H1 (cell line): ENCODE results near the gene TOMM40. TPM values are rescaled to one million over a fixed set of nuclear protein-coding genes. Genes with fewer than 3 reads are reported as not detected.

Experiments used
- CHD2 ChIP-seq: IDR thresholded peaks from 2 replicates; pipeline ENCODE4 v1.6.1; 2012; ENCODE audit warnings: low read length, improper control_type of control experiment
- CTBP2 ChIP-seq: IDR thresholded peaks from 2 replicates; pipeline ENCODE4 v1.7.0; 2011; ENCODE audit warnings: borderline replicate concordance, mild to moderate bottlenecking, moderate library complexity, mixed read lengths, low read length; ENCODE audit not compliant: insufficient read depth, insufficient read length
- HDAC6 ChIP-seq: IDR thresholded peaks from one replicate; pipeline ENCODE4 v1.7.1; 2012; ENCODE audit warnings: low read depth, mild to moderate bottlenecking, inconsistent platforms, low read length, moderate library complexity
- POLR2AphosphoS5 ChIP-seq: IDR thresholded peaks from 2 replicates; pipeline ENCODE4 v1.6.1; 2011; ENCODE audit warnings: low read depth, low read length
- RBBP5 ChIP-seq: IDR thresholded peaks from 2 replicates; pipeline ENCODE4 v1.7.1; 2012; ENCODE audit warnings: low read depth, mild to moderate bottlenecking, inconsistent platforms, low read length, moderate library complexity, borderline replicate concordance
- polyA plus RNA-seq, 7 experiments: library from polyadenylated mRNA; depleted of rRNA in 3 of 7; stranded (reverse) in 5 of 7; unstranded in 2 of 7; fragments of >200 nt in 5 of 7; fragments of 200-250 nt in 2 of 7; gene quantifications; 1 replicate in 5 of 7; 2 replicates in 1 of 7; 4 replicates in 1 of 7; pipeline versions ENCODE4 v1.2.1 to v1.2.3, GENCODE V29; 2011 to 2013; ENCODE audit warnings: missing spikeins in 2 of 7, mixed read lengths in 2 of 7
- total RNA-seq: library from RNA; stranded (reverse); fragmentation: NEBNext Ultra II Directional; extraction: Animal tissue kit (Norgen Biotek cat#: 25700); gene quantifications from 2 replicates; pipeline ENCODE4 v1.2.1, GENCODE V29; 2021

Gene TOMM40
- total and polyA plus RNA-seq, 2 of the 8 experiments (the other 6 are each of a cell fraction or from before 2014, with no cell fraction given), result 154 to 179 TPM

DNA sequence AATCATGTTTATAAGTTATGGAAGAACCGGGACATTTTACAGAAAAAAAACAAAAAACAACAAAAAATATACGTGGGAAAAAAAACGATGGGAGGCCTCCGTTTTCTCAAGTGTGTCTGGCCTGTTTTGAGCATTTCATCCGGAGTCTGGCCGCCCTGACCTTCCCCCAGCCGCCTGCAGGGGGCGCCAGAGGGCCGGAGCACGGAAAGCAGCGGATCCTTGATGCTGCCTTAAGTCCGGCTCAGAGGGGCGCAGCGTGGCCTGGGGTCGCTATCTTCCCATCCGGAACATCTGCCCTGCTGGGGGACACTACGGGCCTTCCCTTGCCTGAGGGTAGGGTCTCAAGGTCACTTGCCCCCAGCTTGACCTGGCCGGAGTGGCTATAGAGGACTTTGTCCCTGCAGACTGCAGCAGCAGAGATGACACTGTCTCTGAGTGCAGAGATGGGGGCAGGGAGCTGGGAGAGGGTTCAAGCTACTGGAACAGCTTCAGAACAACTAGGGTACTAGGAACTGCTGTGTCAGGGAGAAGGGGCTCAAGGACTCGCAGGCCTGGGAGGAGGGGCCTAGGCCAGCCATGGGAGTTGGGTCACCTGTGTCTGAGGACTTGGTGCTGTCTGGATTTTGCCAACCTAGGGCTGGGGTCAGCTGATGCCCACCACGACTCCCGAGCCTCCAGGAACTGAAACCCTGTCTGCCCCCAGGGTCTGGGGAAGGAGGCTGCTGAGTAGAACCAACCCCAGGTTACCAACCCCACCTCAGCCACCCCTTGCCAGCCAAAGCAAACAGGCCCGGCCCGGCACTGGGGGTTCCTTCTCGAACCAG lies 12.8 kb downstream of the TOMM40 start (continued):
- no peak for TF ChIP-seq HDAC6
- TF ChIP-seq CTBP2, result no peak
- no peak for TF ChIP-seq CHD2
- TF ChIP-seq POLR2AphosphoS5, result peak; percentile 37; the same call in 1 of the 2 replicates
- no peak for TF ChIP-seq RBBP5
- TF ChIP-seq, all 59 proteins: peak for 10
